Activated T-helper 9 cell treated with anti-CD3 and anti-CD28 coated beads, Interleukin-2, amount 50 U/mL, for 16 hours (primary cell): ENCODE results near the gene KCNT2.
"Not testable (repeated sequence)": the region's sequence is repeated elsewhere in the genome, so short reads cannot be mapped to it uniquely, and the experiment has no call there.

Experiments
- DNase-seq: peaks from one replicate; pipeline ENCODE4 v3.0.0-alpha.2; 2020; ENCODE audit warnings: low read depth

Gene KCNT2

GRCh38 chr1:196590012-196590708 lies 18.1 kb downstream of the KCNT2 start:
- no peak for DNase-seq

- no peak for DNase-seq
Observed at GRCh38 chr1:196584696-196585095, 23.5 kb downstream of the KCNT2 start.

- no peak for DNase-seq
Observed at GRCh38 chr1:196577386-196577785, 30.9 kb downstream of the KCNT2 start.

GRCh38 chr1:196573226-196573625 lies 35.0 kb downstream of the KCNT2 start:
- no peak for DNase-seq

- DNase-seq = no peak
Observed at GRCh38 chr1:196567238-196567637, 41.0 kb downstream of the KCNT2 start.

- no peak for DNase-seq
Observed at GRCh38 chr1:196563768-196564167, 44.5 kb downstream of the KCNT2 start.

- DNase-seq = no peak
Observed at GRCh38 chr1:196559314-196559713, 48.9 kb downstream of the KCNT2 start.

GRCh38 chr1:196558411-196558810 lies 49.8 kb downstream of the KCNT2 start:
- no peak for DNase-seq

GRCh38 chr1:196557797-196558196 lies 50.4 kb downstream of the KCNT2 start:
- no peak for DNase-seq

GRCh38 chr1:196550731-196551130 lies 57.5 kb downstream of the KCNT2 start:
- DNase-seq = no peak

- no peak for DNase-seq
Observed at GRCh38 chr1:196546272-196547111, 61.7 kb downstream of the KCNT2 start.

GRCh38 chr1:196545222-196545621 lies 63.0 kb downstream of the KCNT2 start:
- DNase-seq = no peak

GRCh38 chr1:196544617-196545016 lies 63.6 kb downstream of the KCNT2 start:
- no peak for DNase-seq

GRCh38 chr1:196543833-196544232 lies 64.4 kb downstream of the KCNT2 start:
- DNase-seq = no peak

GRCh38 chr1:196538473-196538872 lies 69.8 kb downstream of the KCNT2 start:
- DNase-seq = no peak

GRCh38 chr1:196535727-196536126 lies 72.5 kb downstream of the KCNT2 start:
- no peak for DNase-seq

- no peak for DNase-seq
Observed at GRCh38 chr1:196531737-196532524, 76.3 kb downstream of the KCNT2 start.

GRCh38 chr1:196527919-196528318 lies 80.3 kb downstream of the KCNT2 start:
- no peak for DNase-seq

GRCh38 chr1:196522574-196523345 lies 85.5 kb downstream of the KCNT2 start:
- not testable (repeated sequence) for DNase-seq

GRCh38 chr1:196517193-196517592 lies 91.0 kb downstream of the KCNT2 start:
- DNase-seq = no peak

GRCh38 chr1:196516373-196516772 lies 91.9 kb downstream of the KCNT2 start:
- DNase-seq = no peak

- DNase-seq = no peak
Observed at GRCh38 chr1:196515904-196516303, 92.3 kb downstream of the KCNT2 start.
